Epithelial cell of esophagus (primary cell): ENCODE data around the gene GAREM1.

Experiments used
- DNase-seq: peaks from one replicate; pipeline ENCODE4 v3.0.0; 2010; ENCODE audit warnings: low read depth
- H3K4me3 ChIP-seq: 2 replicates; pipeline ENCODE4 v1.5.1; 2011; ENCODE audit warnings: mild to moderate bottlenecking, low read length, control low read depth
- TF ChIP-seq, protein P1 (sequence below): IDR thresholded peaks from 2 replicates; pipeline ENCODE4 v1.5.1; 2011; ENCODE audit warnings: low read depth, mild to moderate bottlenecking, low read length, control low read depth, inconsistent platforms; ENCODE audit not compliant: insufficient read depth; ENCODE audit errors: missing control alignments

GAREM1 gene

DNA sequence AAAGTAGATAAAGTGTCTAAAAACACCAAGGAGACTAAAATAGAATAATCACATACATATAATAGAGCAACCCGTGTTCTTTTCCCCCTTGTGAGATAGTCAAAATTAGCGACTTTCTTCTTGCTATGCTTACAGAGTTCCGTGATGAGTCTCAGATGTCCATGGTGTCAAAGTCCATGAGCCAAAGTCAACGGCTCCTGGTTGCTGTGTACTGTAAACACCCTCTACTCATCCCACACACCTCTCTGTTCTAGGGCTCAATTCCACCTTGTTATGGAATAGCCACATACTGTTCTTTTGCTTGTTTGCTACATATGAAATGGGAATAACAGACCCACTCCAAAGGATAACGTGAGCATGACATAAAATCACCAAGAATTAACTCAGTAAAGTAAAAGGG lies 52.5 kb downstream of the GAREM1 start:
- TF ChIP-seq, protein P1, sequence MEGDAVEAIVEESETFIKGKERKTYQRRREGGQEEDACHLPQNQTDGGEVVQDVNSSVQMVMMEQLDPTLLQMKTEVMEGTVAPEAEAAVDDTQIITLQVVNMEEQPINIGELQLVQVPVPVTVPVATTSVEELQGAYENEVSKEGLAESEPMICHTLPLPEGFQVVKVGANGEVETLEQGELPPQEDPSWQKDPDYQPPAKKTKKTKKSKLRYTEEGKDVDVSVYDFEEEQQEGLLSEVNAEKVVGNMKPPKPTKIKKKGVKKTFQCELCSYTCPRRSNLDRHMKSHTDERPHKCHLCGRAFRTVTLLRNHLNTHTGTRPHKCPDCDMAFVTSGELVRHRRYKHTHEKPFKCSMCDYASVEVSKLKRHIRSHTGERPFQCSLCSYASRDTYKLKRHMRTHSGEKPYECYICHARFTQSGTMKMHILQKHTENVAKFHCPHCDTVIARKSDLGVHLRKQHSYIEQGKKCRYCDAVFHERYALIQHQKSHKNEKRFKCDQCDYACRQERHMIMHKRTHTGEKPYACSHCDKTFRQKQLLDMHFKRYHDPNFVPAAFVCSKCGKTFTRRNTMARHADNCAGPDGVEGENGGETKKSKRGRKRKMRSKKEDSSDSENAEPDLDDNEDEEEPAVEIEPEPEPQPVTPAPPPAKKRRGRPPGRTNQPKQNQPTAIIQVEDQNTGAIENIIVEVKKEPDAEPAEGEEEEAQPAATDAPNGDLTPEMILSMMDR, result no peak
- no peak overlapping the region for H3K4me3 ChIP-seq
- no peak for DNase-seq

DNA sequence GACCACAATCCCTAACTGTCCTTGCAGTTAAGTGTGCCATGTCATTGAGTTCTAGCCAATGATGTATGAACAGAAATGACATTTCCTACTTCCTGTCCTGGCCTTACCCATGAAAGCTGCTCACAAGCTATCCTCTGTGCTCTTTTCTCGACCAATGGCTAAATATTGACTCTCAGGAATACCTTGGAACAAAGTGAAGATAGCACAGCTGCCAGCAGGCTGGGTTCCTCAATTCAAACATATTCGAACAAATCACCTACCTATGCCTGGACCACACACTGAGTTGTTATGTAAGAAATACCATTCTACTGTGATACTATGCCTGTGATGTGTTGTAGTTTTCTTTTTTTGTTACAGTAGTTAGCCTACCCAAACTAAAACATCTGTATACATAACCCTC lies 65.1 kb downstream of the GAREM1 start:
- no peak overlapping the region for H3K4me3 ChIP-seq
- DNase-seq, result no peak
- TF ChIP-seq, protein P1, result no peak

DNA sequence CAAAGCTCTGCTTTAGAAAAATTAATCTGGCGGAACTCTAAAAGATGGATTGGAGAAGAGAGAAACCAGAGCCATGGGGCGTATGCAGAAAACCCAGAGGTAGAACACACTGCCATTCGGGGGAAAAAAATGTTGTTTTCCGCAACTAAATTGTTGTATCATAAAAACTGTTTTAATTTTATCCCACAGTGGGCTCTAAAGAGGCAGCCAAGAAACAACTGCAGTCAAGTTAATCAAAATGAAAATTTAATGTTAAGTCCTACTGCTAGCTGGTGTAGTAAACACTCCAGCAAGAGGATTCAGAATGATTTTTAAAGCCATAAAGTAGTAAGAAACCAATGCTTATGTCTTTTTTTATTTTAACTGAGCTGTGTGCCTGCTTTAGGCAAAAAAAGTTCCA lies 69.1 kb downstream of the GAREM1 start:
- DNase-seq, result no peak
- TF ChIP-seq, protein P1, result no peak
- no peak overlapping the region for H3K4me3 ChIP-seq

DNA sequence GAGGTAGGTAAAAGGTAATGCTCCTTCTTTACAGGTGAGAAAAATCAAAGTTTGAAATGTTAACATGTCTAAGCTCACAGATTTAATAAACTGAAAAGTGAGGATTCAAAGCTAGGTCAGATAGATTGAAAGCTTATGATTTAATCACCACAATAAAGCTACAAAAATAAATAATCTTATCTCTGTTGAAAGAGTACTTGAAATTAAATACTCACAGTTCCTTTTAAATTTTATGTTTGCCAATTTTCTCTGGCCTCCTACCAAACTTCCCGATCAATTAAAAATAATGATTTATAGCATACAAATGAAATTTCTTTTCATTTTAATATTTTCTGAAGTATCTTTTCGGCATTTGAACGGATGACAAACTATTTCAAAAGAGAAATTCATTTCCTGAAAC lies 77.3 kb downstream of the GAREM1 start:
- DNase-seq, result no peak
- H3K4me3 ChIP-seq, result no peak overlapping the region
- TF ChIP-seq, protein P1, result no peak

DNA sequence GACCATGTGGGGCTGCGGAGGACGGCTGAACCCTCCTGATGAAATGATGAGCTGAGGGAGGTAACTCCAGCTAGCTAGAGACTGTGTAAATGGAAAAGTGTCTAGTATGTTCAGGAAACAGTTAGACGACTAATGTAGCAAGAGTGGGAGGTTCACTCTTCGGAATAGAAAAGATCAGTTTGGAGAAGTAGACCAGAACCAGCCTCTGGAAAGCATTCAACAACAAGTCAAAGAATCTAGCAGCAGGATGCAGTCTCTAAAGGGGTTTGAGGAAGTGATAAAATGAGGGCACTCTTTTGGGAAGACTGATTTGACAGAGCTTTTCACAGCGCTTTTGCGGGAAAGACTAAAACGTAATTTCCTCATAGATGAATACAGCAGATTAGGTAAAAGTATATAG lies 79.6 kb downstream of the GAREM1 start:
- TF ChIP-seq, protein P1, result no peak
- no peak for DNase-seq
- no peak overlapping the region for H3K4me3 ChIP-seq

DNA sequence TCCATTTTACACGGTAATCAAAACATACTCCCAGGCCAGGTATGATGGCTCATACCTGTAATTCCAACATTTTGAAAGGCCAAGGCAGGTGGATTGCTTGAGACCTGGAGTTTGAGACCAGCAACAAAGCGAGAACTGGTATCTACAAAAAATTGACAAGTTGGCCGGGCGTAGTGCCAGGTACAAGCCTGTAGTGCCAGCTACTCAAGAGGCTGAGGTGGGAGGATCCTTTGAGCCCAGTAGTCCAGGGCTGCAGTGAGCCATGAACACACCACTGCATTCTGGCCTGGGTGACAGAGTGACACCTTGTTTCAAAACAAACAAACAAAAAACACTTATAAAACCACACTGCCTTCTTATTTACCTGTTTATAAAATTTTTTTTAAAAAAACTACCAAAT lies 80.8 kb downstream of the GAREM1 start:
- TF ChIP-seq, protein P1, result no peak
- no peak overlapping the region for H3K4me3 ChIP-seq
- DNase-seq, result peak; percentile 42

DNA sequence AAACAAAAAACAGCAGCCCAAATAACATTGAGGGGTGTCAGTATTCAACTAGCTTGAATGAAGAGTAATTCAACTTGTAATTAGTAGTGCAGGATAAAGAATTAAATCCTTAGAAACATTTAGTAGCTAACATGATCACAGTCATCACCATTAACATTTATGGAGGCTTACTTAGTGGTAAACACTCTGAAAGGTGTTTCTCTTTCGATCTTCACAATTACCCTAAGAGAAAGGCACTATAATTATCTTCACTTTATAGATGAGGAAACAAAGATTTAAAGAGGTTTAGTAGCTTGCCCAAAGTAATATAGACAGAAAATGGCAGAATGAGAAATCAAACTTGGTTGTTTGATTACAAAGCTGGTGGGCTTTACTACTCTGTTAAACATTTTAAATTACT lies 81.5 kb downstream of the GAREM1 start:
- TF ChIP-seq, protein P1, result no peak
- DNase-seq, result no peak
- no peak overlapping the region for H3K4me3 ChIP-seq
